ENCODE measurements around the gene MPND.
A peak's percentile ranks its signal among the peaks of the same experiment; 100 is the strongest.

Gene MPND, protein sequence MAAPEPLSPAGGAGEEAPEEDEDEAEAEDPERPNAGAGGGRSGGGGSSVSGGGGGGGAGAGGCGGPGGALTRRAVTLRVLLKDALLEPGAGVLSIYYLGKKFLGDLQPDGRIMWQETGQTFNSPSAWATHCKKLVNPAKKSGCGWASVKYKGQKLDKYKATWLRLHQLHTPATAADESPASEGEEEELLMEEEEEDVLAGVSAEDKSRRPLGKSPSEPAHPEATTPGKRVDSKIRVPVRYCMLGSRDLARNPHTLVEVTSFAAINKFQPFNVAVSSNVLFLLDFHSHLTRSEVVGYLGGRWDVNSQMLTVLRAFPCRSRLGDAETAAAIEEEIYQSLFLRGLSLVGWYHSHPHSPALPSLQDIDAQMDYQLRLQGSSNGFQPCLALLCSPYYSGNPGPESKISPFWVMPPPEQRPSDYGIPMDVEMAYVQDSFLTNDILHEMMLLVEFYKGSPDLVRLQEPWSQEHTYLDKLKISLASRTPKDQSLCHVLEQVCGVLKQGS

DNA sequence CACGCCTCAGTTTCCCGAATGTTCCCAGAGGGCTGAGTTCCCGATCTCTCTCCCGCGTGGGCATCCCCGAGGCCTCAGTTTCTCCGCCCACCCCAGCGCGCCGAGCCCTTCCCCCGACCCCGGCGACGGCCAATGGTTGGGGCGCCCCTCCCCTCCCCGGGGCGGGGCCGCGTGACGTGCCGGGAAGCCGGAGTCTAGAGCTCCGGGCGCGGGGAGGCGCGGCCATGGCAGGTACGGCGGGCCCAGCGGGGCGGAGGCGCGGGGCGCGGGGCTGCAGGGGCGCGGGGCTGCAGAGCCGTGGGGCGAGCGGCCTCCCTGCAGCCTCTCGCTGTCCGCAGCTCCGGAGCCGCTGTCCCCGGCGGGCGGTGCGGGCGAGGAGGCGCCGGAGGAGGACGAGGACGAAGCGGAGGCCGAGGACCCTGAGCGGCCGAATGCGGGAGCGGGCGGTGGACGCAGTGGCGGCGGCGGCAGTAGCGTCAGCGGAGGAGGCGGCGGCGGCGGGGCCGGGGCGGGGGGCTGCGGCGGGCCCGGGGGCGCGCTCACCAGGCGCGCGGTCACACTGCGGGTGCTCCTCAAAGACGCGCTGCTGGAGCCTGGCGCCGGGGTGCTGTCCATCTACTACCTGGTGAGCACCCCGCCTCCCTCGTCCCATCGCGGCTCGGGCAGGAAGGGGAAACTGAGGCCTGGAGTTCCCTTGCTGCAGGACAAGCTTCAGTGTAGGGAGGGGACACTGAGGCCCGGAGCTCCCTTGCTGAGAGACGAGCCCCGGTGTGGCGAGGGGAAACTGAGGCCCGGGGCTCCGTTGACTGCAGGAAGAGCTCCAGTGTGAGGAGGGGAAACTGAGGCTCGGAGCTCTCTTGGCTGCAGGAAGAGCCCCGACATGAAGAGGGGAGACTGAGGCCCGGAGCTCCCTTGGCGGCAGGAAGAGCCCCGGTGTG is at the start of gene MPND:
MPND (plus strand) TSS at position 193 of the 938 bp plus-strand sequence; CDS start at position 225, 32 bp downstream.
- peak; percentile 94 for DNase-seq

DNA sequence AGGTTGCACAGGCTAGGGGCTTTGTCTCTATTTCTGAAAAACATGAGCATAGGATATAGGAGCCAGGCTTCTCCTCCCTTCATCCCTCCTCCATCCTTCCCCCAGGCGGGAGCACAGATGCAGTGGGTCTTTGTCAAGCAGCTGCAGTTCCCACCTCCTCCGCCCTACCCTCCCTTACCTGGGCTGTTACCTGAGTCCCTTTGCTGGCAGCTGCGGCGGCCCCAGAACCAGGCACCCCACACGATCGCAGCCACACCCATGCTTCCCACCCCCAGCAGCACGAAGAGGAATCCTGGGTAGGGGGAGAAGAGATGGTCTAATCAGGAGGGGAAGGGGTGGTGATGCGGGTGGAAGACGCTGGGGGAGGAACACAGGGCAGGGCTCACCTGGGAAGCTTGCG is 49.0 kb upstream of the MPND start:
- no peak for DNase-seq

DNA sequence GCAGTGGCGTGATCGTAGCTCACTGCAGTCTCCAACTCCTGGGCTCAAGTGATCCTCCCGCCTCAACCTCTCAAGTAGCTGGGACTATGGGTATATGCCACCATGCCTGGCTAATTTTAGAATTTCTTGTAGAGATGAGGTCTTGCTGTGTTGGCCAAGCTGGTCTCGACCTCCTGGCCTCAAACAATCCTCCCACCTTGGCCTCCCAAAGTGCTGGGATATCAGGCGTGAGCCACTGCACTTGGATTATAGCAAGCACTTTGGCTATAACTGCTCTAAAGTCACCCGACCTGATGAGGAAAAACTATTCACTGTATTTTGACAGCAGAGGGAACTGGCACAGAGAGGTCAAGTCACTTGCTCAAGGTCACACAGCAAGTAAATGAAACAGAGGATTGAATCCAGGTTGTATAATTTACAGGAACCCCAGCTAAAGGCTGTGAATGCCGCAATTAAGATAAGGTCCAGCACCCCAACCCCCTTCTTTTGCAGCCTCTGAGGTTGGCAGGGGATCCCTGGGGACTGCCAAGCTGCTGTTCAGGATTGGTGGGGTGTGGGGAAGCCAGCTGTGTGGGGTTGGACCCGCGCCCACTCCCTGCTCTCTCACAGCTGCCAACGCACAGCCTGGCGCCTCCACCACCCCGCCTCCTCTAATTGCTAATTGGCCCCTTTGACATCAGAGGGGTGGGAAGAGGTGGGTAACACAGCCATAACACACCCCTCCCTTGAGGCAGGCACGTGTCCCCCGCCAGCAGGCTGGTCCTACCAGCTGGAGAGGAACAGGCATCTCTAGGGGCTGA is 47.2 kb upstream of the MPND start:
- DNase-seq, result no peak

DNA sequence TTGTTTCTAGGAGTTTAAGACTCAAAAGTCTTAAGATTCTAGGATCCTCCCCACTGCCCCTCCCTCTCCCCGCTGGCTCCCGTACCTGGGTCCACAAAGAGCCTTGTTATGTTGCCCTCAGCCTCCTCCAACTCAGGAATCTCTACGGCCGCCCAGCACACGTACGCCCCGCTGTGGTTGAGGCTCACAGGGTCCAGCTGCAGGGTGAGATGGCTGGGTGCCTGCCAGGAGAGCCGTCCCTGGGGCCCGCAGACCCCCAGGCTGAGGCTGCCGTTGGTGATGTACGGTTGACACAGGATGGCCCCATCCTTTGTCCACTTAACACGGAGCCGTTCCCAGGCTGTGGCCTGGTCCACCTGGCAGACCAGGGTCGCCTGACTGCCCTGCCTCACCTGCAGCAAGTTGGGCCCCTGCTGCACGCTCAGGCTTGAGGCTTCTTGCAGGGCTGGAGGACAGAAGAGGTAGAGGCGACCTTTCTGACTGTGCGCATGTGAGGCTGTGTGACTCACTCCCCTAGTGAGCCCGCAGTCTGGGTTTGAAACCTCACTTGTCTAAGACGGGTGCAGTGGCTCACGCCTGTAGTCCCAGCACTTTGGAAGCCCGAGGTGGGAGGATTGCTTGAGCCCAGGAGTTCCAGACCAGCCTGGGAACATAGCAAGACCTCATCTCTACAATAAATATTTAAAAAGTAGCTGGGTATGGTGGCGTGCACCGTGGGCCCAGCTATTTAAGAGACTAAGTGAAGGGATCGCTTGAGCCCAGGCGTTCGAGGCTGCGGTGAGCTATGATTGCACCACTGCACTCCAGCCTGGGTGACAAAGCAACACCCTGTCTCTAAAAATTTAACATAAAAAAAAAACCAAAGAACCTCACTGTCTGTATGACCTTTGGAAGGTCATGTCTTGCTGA is 45.2 kb upstream of the MPND start:
- no peak for DNase-seq

DNA sequence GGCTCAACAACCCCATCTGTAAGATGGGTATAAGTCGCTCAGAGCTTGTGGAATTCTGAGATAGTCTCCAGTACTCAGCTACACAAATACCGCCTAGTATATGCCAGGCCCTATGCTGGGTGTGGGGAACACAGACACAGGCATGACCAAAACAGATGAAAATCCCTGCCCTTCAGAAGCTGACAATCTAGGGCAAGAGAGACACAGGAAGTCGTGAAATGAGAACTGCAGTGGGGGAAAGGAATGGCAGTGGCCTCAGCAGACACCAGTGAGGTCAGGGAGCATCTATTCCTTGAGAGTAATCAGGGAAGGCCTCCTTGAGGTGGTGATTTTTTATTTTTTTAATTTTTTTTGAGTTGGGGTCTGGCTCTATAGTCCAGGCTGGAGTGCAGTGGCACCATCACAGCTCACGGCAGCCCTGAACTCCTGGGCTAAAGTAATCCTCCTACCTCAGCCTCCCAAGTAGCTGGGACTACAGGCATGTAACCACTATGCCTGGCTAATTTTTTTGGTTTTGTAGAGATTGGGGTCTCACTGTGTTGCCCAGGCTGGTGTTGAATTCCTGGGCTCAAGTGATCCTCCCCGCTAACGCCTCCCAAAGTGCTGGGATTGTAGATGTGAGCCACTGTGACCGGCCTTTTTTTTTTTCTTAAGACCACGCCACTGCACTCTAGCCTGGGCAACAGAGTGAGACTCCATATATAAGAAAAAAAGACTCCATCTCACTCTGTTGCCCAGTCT is 44.4 kb upstream of the MPND start:
- no peak for DNase-seq

DNA sequence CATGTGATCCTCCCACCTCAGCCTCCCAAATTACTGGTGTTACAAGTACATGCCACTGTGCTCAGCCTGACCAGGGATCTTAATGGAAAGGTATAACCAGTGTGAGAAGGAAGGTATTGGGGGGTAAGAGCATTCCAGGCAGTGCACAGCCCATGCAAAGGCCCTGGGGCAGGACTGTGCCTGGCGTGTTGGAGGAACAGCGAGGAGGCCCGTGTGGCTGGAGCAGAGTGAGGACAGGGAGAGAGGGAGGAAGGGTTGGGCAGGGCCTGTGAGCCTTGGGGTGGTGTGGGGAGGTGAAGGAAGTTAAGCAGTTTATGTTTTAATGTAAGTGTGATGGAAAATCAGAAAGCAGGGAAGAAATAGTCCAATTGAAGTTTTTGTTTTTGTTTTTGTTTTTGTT is 42.8 kb upstream of the MPND start:
- DNase-seq, result no peak

DNA sequence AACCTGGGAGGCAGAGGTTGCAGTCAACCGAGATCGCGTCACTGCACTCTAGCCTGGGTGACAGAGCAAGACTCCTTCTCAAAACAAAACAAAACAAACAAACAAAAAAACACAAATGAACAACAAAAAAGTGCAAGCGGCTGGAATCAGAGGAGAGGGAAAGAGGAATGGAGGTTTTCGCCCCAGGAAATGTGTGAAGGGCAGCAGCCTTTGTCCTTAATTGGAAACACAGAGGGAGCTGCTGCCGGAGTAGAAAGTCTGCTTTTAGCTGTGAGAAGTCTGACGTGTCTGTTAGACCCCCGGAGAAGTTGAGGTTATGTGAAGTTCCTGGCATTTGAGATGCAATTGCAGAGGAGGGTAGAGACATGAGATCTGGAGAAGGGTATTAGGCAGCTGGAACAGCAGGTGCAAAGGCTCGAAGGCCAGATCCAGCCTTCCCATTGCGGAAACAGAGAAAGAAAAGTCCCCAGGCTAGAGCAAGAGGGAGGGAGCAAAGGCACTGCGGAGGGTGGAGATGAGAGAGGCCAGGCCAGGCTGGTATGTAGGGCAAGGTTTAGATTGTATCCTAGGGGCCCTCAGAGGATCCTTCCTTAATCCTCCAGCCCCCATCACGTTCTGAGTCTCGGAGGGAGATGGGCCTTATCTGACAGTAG is 41.6 kb upstream of the MPND start:
- no peak for DNase-seq

DNA sequence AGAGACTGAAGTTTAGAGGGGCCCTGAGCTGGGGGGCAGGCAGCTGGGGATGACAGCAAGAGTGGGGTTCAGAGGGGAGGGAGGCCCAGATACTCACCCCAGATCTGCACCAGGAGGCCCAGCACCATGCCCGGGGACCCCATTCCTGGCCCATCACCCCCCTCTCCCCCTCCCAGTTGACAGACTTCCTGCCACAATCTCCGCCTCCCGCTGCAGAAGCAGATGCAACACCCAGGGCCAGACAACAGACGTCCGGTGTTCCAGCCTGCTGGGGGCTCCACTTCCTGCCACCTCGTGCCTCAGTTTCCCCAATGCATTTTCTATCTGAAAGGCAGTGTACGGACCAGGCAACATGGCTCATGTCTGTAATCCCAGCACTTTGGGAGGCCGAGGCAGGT is 41.1 kb upstream of the MPND start, which contains the start of gene TMIGD2:
TMIGD2 (minus strand) TSS at position 147 of the 398 bp plus-strand sequence; CDS start at position 143, 4 bp downstream.
- no peak for DNase-seq

DNA sequence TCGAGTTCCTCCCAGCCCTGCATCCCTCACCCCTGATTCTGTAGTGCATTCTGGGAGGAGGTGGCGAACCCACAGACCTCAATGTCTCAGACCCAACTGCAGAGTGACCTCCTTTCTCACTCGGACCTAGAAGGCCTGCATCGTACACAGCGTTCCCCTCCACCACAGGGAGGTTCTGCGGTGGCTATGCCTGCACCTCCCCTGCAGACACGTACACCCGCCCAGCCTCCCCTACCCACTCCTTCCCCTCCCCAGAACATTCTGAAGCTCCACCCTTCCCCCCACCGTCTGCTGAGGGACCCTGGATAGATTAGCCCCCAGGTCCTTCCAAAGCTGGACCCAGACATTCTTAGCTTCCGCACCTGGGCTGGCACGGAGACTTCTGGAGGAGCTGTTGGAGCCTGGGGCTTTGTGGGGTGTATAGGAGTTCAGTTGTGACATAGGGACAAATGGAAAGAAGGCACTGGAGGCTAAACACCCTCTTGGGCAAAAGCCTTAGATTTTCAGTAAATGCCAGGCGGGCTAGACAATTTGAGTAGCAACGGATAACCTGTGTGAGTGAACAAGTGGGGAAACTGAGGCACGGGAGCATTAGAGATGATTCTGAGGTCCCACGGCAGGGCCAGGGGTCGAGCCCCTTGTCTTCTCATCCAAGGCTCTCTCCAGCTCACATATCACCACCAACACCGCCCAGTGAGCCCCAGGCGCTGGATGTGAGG is 39.4 kb upstream of the MPND start:
- no peak for DNase-seq

DNA sequence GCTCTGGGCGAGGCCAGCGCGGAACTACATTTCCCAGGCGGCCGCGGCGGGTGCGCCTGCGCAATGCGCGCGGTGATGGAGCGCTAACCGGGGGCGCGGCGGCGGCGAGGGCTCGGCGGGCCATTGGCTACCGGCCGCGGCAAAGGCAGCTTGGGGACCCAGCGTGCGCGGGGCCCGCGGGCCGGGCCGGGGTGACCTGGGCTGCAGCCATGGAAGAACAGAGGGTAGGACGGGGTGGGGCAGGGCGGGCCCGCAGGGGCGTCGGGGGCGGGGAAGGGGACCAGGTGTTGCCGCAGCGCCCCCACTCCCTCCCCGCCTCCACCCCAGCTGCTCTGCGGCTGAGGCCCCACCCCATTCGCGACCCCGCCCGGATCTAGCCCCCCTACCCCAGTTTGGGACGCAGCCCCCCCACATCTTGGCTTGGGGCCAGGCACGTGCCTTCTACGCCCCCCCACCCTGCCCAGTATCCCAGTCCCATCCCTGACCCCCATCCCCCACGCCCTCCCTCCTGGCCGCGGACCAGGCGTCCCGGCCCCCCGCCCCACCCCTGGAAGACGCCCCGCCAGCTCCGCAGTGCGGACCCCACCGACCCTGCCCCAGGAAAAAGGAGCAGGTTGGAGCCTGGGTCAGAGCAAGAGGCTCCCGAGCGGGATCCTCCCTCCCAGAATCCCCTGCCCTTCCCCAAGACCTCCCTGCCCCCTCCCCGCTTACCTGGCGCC is 38.7 kb upstream of the MPND start, which contains the start of gene FSD1:
FSD1 (plus strand) TSS at position 61 of the 719 bp plus-strand sequence; CDS start at position 210, 149 bp downstream.
- DNase-seq, result peak; percentile 37

DNA sequence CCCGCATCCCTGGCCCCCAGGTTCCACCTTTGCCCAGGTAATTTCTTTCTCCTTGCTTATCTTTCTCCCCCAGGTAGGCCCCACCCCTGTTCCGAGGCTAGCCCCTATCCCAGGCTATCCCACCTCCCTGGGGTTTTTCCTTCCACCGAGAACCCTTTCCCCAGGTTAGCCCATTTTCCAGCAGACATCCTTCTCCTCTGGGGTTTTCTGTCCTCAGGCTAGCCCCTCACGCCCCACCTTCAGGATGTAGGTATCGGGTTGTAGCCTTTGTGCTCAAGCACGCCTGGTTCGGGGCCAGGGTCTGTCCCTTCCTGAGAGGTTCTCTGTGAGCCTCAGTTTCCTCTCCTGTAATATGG is 38.1 kb upstream of the MPND start:
- no peak for DNase-seq

DNA sequence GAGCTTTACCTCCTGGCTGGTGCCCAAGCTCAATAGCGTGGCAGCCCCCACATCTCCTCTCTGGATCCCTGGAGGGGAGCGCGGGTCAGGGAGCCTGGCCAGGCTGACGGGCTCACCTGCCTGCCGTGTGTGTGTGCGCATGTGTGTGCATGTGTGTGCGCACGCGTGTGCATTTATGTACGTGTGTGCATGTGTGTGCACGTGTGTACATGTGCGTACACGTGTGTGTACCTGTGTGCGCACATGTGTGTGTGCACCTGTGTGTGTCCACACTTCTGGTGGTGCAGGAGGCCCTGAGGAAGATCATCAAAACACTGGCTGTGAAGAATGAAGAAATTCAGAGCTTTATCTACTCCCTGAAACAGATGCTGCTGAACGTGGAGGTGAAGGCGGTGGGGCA is 37.7 kb upstream of the MPND start:
- DNase-seq, result no peak

DNA sequence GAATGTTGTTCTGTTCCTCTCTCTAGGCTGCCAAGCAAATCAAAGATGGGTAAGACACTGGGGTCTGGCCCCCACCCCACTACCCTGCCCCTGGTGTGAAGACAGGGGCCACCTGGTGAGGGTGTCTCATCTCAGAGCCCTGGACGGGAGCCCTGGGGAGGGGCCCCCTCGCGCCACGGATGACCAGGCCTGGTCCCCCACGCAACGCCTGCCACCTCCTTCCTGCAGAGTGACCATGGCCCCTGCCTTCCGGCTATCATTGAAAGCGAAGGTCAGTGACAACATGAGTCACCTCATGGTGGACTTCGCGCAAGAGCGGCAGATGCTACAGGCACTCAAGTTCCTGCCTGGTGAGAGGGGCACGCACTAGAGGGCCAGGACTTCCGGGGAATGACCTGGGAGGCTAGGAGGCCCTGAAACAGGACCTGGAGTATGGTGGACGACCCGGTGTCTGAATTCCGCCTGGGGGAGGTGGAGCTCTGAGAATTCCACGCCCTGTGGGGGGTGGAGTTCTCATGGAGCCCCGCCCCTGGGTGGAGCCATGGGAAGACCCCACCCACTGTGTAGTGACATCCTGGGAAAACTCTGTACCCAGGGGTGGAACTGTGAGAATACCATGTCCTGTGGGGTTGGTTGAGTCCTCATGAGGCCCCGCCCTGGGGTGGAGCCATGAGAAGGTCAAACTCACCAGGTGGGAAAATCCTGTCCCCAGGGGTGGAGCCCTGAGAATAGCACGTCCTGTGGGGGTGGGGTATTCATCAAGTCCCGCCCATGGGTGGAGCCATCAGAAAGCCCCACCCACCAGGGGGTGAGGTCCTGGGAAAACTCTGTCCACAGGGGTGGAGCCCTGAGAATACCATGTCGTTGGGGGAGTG is 32.9 kb upstream of the MPND start:
- DNase-seq, result no peak

DNA sequence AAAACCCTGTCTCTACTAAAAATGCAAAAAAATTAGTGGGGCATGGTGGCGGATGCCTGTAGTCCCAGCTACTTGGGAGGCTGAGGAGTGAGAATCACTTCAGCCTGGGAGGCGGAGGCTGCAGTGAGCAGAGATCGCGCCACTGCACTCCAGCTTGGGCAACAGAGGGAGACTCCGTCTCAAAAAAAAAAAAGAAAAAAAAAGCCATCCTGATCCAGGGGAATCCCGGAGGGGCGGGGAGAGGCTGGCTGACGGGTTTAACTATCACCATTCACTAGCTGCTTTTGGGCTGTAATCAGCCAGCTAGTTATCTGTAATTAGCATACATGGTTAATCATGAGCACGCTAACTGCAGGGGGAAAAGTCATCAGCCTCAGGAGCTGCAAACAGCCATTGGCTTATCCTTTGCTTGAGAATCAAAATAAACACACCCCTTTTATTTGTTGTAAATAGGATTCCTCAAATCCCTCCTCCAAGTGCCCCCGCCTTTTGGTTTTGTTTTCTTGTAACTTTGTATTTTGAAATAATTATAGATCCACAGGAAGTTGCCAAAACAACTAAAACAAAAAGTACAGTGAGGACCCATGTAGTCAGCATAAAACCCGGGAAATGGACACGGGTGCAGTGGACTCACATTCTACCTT is 29.4 kb upstream of the MPND start:
- DNase-seq, result no peak

DNA sequence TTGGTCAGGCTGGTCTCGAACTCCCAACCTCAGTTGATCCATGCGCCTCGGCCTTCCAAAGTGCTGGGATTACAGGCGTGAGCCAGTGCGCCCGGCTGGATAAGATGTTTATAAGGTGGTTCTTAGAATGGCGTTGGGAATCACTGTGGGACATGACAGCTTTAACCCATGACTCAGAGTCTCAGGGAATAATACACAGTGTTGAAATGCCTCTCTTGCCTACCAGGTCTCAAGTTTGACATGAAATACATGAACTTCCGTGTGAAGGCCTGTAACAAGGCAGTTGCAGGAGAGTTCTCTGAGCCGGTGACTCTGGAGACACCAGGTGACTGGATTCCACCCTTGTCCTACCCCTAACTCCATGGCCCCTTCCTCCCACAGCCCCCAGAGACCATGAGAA is 26.4 kb upstream of the MPND start:
- no peak for DNase-seq

DNA sequence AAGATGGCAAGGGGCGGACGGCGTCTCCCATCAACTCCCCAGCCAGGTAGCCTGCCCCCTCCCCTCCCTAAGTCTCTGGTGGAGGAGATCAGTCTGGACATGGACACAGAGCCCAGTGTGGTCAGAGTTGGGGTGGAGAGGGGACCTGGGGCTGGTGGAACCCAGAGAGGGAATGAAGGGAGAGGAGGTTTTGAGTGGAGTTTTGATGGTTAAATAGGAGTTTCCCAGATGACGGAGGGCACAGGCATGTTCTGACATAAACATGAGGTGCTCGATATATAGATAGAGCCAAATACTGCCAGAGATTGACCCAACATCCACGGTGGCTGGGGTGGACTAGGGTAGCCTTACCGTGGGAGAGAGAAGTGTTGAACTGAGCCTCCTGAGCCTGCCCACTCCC is 24.9 kb upstream of the MPND start:
- DNase-seq, result no peak

DNA sequence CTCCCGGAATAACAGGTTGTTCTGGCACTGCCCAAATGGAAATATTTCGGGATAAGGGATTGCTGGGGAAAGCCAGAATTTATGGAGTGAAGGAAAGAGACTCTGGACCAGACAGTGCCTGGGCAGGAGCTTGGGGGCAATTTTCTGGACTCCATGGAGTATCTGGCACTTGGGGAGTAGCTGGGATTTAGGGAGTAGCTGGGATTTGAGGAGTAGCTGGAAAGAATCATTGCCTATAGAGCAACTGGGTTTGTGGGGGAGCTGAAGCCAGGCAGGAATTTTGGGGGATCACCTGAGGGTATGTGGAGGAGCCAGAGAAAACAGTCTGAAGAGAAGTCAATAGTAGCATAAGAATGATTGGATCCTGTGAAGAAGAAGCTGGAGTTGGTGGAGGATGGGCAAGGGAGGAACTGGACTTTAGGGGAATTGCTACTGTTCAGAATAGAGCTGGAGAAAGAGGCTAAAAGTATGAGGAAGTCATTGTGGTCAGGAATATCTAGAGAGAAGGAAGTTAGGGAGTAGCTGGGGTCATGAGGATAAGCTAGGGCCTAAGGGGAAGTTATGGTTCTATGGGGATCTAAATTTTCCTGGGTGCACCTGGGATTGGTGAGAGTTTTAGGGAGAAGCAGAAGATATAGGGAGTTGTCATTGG is 24.2 kb upstream of the MPND start:
- DNase-seq, result no peak

All from activated T-cell treated with anti-CD3 and anti-CD28 coated beads for 4 hours (primary cell).